SK-MEL-5 (cell line): ENCODE results near the gene KCNH4. TPM values are rescaled to one million over a fixed set of nuclear protein-coding genes. Genes with fewer than 3 reads are reported as not detected.

Experiments used
- DNase-seq: peaks from one replicate; pipeline ENCODE4 v3.0.0-alpha.2; 2016; ENCODE audit warnings: low read depth, low spot score
- in situ Hi-C: cut with HindIII; loops from 2 replicates; pipeline ENCODE4 v1.10.0; 2016; ENCODE audit warnings: low sequenced_read_pairs, high pct_unique_total_duplicates, low pct_unique_long_range_greater_than_20kb
- total RNA-seq: library from RNA; depleted of rRNA; stranded (reverse); fragments of >200 nt; shearing (Covaris generic); gene quantifications from 2 replicates; pipeline ENCODE4 v1.2.3, GENCODE V29; 2014; rRNA removed

Gene KCNH4
- total RNA-seq, 1 experiment from 2014 or later: 0.18 TPM

- in situ Hi-C loops: no loop called here
These were observed 67.5 kb downstream of the KCNH4 start for GRCh38 chr17:42113293-42114069.

DNA sequence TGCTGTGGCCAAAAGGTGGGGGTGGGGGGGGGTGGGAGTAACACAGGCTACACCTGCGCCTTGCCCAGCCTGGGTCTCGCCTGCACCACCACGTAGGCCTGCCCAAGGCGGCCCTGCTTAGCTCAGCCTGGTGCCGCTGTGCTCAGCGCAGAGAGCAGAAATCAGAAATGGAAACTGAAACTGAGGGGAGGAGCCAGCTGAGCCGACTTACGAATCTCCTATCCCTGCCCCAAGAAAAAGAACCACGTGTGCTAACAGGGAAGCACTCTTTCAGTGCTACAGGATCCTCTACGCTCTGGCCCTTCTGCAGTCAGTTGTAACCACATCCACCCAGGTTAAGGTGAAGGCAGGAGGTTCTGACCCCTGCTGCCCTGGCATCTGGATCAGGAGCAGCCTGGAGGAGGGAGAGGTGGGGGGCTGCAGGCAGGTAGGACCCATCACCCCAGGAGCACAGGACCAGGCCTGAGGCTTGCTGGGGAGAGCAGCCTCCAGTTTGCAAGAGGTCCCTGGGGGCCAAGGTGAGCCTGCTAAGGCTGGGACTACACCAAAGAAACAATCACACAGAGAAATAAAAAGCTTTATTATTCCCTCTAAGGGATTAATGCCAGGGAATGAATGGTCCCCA is 68.3 kb downstream of the KCNH4 start, which contains the start of gene DHX58:
Gene DHX58 (minus strand): TSS at position 163 of the 625 bp plus-strand sequence. CDS start 822 bp downstream, outside the sequence.
- in situ Hi-C loops: no loop called here
- peak; percentile 83 for DNase-seq

More at GRCh38 chr17:42113293-42114069, 67.5 kb downstream of the KCNH4 start:
- DNase-seq: no peak

- in situ Hi-C loops: no loop called here
- peak; percentile 31 for DNase-seq
These were observed 68.9 kb downstream of the KCNH4 start for GRCh38 chr17:42111871-42112551.

DNA sequence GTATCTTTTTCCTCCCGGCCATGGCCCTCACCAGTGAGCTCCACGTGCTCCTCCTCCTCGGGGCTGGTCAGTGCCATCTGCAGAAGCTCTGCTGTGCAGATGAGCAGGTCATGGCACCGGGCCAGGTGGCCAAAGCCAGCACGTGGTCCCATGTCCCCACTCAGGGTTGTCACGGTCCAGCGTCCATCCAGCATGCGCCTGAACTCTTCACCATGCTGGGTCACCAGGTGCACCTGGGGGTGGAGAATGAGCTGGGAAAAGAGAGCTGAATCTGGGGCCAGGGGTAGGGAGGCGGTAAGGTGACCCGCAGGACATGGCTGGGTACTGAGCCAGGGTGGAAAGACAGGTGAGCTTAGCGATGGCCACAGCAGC is 69.7 kb downstream of the KCNH4 start:
- no peak for DNase-seq
- in situ Hi-C loops: no loop called here

DNA sequence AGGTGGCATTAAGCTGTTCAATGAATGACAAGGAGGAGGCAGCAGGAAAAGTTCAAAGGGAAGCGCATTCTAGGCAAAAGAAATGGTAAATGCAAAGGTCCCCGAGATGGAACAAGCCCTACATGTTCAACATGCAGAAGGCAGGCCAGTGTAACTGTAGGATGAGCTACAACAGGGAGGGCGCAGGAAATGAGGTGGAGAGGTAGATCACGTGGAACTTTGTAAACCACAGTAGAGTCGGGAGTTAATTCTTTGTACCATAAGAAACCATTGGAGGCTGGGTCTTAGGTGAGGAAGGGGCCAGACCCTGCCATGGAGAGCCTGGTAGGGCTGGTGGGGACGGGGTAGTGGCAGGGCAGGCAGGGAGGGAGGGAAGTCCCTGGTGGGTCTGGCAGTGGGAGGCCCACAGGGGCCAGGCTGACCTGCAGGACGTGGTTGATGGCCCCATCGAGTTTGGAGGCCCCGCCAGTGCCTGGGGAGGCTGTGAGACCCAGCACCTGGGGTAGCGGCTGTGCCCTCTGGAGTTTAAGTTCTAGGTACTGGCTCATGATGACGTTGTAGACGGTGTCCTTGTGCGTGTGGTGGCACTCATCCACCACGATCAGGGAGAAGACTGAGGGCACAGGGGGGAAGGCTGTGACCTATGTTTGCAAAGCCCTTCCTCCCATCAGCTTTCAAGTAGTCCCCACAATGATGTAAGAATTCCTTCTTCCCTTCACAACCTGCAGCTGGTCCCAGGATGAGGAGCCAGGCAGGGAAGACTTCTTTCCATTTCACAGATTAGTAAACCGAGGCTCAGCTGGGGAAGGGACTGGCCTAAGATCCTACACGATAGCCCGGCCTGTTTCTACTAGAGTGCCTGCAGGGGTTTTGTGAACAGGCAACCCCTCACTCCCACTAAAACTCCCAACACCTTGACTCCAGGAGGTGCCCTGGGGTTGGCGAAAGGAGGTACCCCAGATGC is 70.4 kb downstream of the KCNH4 start:
- in situ Hi-C loops: no loop called here
- DNase-seq: no peak

GRCh38 chr17:42109086-42109485 is 71.9 kb downstream of the KCNH4 start:
- in situ Hi-C loops: no loop called here

DNA sequence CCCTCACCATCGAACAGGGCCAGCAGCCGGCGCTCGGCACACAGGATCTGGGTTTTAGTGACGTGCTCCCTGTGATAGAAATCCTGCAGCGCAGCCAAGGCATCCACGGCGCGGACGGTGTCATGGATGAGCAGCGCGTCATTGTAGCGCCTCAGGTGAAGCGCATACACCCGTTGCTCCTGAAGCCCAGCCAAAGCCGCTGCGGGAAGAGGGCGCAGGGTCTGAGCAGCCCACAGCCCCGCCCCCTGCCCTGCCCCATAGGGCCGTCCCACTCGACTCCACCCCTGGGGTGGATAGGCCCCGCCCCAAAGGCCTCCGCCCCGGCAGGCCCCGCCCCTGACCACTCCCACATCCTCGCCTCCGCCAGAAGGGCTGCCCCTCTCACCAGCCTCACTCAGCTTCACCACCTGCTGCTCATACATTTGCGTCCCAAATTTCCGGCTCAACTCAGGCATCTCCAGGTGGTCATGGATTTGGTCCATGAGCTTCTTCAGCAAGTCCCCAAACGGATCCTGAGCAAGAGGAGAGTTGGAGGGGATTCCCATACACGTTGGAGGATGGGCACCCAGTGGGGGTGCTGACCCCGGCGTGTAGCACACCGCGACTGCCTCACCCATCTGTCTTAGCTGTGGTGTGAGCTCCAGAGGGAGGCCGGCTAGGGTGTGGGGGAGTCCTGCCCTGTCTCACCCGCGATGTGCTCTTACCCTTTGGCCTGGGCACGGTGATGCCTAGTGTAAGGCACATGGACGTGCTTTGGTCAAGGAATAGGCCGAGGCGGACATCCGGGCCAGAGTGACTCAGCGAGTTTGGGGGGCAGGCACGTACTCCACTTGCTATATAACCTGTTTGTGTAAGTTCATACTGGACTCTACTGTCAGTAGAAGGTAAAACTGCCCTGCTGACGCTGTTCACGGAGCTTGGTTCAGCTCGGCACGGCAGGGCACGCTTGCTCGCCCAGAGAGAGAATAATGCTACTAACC is 73.1 kb downstream of the KCNH4 start:
- in situ Hi-C loops: no loop called here

More at GRCh38 chr17:42109086-42109485, 71.9 kb downstream of the KCNH4 start:
- no peak for DNase-seq

DNA sequence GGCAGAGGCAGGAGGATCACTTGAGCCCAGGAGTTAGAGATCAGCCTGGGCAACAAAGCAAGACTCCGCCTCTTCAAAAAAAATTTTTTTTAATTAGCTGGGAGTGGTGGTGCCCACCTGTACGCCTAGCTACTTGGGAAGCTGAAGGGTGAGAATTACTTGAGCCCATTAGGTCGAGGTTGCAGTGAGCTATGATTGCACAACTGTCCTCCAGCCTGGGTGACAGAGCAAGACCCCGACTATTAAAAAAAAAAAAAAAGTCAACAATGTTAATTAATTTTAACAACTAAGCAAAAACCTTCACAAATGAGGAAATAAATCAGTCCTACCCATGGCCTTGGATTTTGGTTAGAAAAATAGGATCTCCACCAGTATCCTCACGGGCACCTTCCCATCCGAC is 73.8 kb downstream of the KCNH4 start:
- in situ Hi-C loops: no loop called here
- DNase-seq: no peak

More for the DNA sequence above, 73.1 kb downstream of the KCNH4 start:
- peak; percentile 85 for DNase-seq

Other genes with a start within 250 kb of the KCNH4 start
- 103 and 104 TPM in 2 replicates for gene CNP, start 214.3 kb downstream of the KCNH4 start, total RNA-seq
- 81.1 and 85.9 TPM in 2 replicates for gene DNAJC7, start 163.7 kb downstream of the KCNH4 start, total RNA-seq
- 25.8 and 32.6 TPM in 2 replicates for gene NKIRAS2, start 161.1 kb downstream of the KCNH4 start, total RNA-seq
- 0.40 and 0.85 TPM in 2 replicates for gene C17orf113, start 130.5 kb downstream of the KCNH4 start, total RNA-seq
- 0.19 and 0.45 TPM in 2 replicates for gene ZNF385C, start 82.7 kb downstream of the KCNH4 start, total RNA-seq
- gene DHX58, start 68.4 kb downstream of the KCNH4 start, total RNA-seq: 5.8 and 7.0 TPM in 2 replicates
- 12.9 and 14.7 TPM in 2 replicates for gene KAT2A, start 59.8 kb downstream of the KCNH4 start, total RNA-seq
- gene HSPB9, start 58.3 kb downstream of the KCNH4 start, total RNA-seq: not detected in 2 replicates
- 166 and 195 TPM in 2 replicates for gene RAB5C, start 26.2 kb downstream of the KCNH4 start, total RNA-seq
- gene HCRT, start 4.3 kb upstream of the KCNH4 start, total RNA-seq: not detected in 2 replicates
- gene GHDC, start 13.4 kb upstream of the KCNH4 start, total RNA-seq: 24.7 and 28.4 TPM in 2 replicates
- gene STAT5B, start 95.2 kb upstream of the KCNH4 start, total RNA-seq: 33.4 and 37.2 TPM in 2 replicates
- gene STAT5A, start 107.4 kb upstream of the KCNH4 start, total RNA-seq: 2.9 and 3.5 TPM in 2 replicates
- gene STAT3, start 207.3 kb upstream of the KCNH4 start, total RNA-seq: 99.5 and 103 TPM in 2 replicates
- gene CAVIN1, start 242.1 kb upstream of the KCNH4 start, total RNA-seq: 10.0 and 11.2 TPM in 2 replicates